GM23338 (cell line): ENCODE results near the gene JAG2. TPM values are rescaled to one million over a fixed set of nuclear protein-coding genes. Genes with fewer than 3 reads are reported as not detected.

Experiments used
- ATAC-seq: fragments of 200-7000 bp; cut with Tn5 transposase; 3 replicates; pipeline ENCODE4 v1.9.1; 2020
- DNase-seq: peaks from one replicate; pipeline ENCODE4 v3.0.0-alpha.2; 2015; ENCODE audit warnings: low spot score
- H2AFZ ChIP-seq: fragments of 200-600 bp; sonication (generic); 2 replicates; pipeline ENCODE4 v1.8.0; 2016; ENCODE audit warnings: antibody characterized with exemption, mild to moderate bottlenecking, moderate library complexity
- H3F3A ChIP-seq: fragments of 200-600 bp; sonication (generic); replicated peaks from 2 replicates; pipeline ENCODE4 v1.8.0; 2017; ENCODE audit warnings: antibody characterized with exemption, mixed run types, low read depth
- H3K27ac ChIP-seq: fragments of 200-600 bp; sonication (generic); 2 replicates; pipeline ENCODE4 v1.6.1; 2016; ENCODE audit warnings: low read depth
- H3K27me3 ChIP-seq: fragments of 200-600 bp; sonication (generic); 2 replicates; pipeline ENCODE4 v1.8.0; 2016; ENCODE audit warnings: mild to moderate bottlenecking, mixed run types, moderate library complexity; ENCODE audit not compliant: insufficient read depth
- H3K36me3 ChIP-seq: fragments of 200-600 bp; sonication (generic); 2 replicates; pipeline ENCODE4 v1.8.0; 2016; ENCODE audit warnings: mild to moderate bottlenecking; ENCODE audit not compliant: insufficient read depth
- H3K4me1 ChIP-seq: fragments of 200-600 bp; sonication (generic); 2 replicates; pipeline ENCODE4 v1.8.0; 2016; ENCODE audit warnings: mild to moderate bottlenecking, moderate library complexity; ENCODE audit not compliant: insufficient read depth
- H3K4me2 ChIP-seq: fragments of 200-600 bp; sonication (generic); 2 replicates; pipeline ENCODE4 v1.7.1; 2017; ENCODE audit warnings: mixed run types
- H3K4me3 ChIP-seq: fragments of 200-600 bp; sonication (generic); 2 replicates; pipeline ENCODE4 v1.6.1; 2016; ENCODE audit warnings: mixed run types
- H3K79me2 ChIP-seq: fragments of 200-600 bp; sonication (generic); replicated peaks from 2 replicates; pipeline ENCODE4 v1.8.0; 2017; ENCODE audit warnings: mild to moderate bottlenecking; ENCODE audit not compliant: insufficient read depth
- H3K9me2 ChIP-seq: fragments of 200-600 bp; sonication (generic); 2 replicates; pipeline ENCODE4 v1.8.0; 2017; ENCODE audit not compliant: insufficient read depth
- H4K20me1 ChIP-seq: fragments of 200-600 bp; sonication (generic); replicated peaks from 2 replicates; pipeline ENCODE4 v1.8.0; 2017; ENCODE audit warnings: mild to moderate bottlenecking; ENCODE audit not compliant: insufficient read depth
- H3K27ac Mint-ChIP-seq: 2 replicates; pipeline ENCODE4 v1.8.0; 2020; ENCODE audit warnings: inconsistent platforms, mild to moderate bottlenecking, moderate library complexity, mixed read lengths
- H3K27me3 Mint-ChIP-seq: 3 replicates; pipeline ENCODE4 v1.8.0; 2022; ENCODE audit warnings: low read depth, mild to moderate bottlenecking, moderate library complexity, mixed read lengths, inconsistent platforms; ENCODE audit not compliant: insufficient read depth, poor library complexity
- H3K36me3 Mint-ChIP-seq: 3 replicates; pipeline ENCODE4 v1.8.0; 2021; ENCODE audit warnings: low read depth, mild to moderate bottlenecking, inconsistent platforms, moderate library complexity, mixed read lengths
- H3K4me1 Mint-ChIP-seq: 3 replicates; pipeline ENCODE4 v1.8.0; 2020; ENCODE audit warnings: mild to moderate bottlenecking, inconsistent platforms, mixed read lengths
- H3K4me3 Mint-ChIP-seq: 3 replicates; pipeline ENCODE4 v1.8.0; 2021; ENCODE audit warnings: moderate library complexity, mild to moderate bottlenecking, inconsistent platforms, mixed read lengths
- H3K9me3 Mint-ChIP-seq: 3 replicates; pipeline ENCODE4 v1.8.0; 2020; ENCODE audit warnings: moderate library complexity, mild to moderate bottlenecking, inconsistent platforms, mixed read lengths
- CREB1 ChIP-seq: fragments of 250-450 bp; sonication (Bioruptor Pico); IDR thresholded peaks from 2 replicates; pipeline ENCODE4 v1.5.0; 2020; ENCODE audit warnings: low read depth, mild to moderate bottlenecking, moderate library complexity
- EZH2phosphoT487 ChIP-seq: fragments of 200-600 bp; sonication (generic); IDR thresholded peaks from one replicate; pipeline ENCODE4 v1.8.1; 2018; ENCODE audit warnings: antibody characterized with exemption; ENCODE audit not compliant: unreplicated experiment
- JUNB ChIP-seq: IDR thresholded peaks from one replicate; pipeline ENCODE4 v1.6.1; 2016; ENCODE audit warnings: antibody characterized with exemption; ENCODE audit not compliant: unreplicated experiment
- NANOG ChIP-seq: IDR thresholded peaks from 2 replicates; pipeline ENCODE4 v1.6.1; 2016; ENCODE audit warnings: antibody characterized with exemption, borderline replicate concordance
- POLR2AphosphoS5 ChIP-seq: IDR thresholded peaks from 2 replicates; pipeline ENCODE4 v1.6.1; 2016; ENCODE audit warnings: antibody characterized with exemption, low read depth
- polyA plus RNA-seq: library from polyadenylated mRNA; unstranded; fragments of >200 nt; fragmentation: Nextera tagmentation; extraction: Ambion mirVana; gene quantifications from 2 replicates; pipeline ENCODE4 v1.2.1, GENCODE V29; 2016
- total RNA-seq: library from RNA; depleted of rRNA; stranded (reverse); fragments of >200 nt; shearing (Covaris generic); gene quantifications from 2 replicates; pipeline ENCODE4 v1.2.3, GENCODE V29; 2014
- TF ChIP-seq, protein P1 (sequence below): IDR thresholded peaks from one replicate; pipeline ENCODE4 v1.6.1; 2018; ENCODE audit warnings: antibody characterized with exemption; ENCODE audit not compliant: unreplicated experiment
- TF ChIP-seq, protein P2 (sequence below), 2 experiments: fragments of 200-600 bp in 1 of 2; sonication (generic) in 1 of 2; conservative IDR thresholded peaks; 2 replicates each; pipeline versions ENCODE4 v1.5.1 to v1.6.1; 2016 to 2017; ENCODE audit warnings: antibody characterized with exemption in 2 of 2, low read depth in 2 of 2, mild to moderate bottlenecking in 2 of 2, moderate library complexity in 1 of 2
- TF ChIP-seq, protein P3 (sequence below): fragments of 250-450 bp; sonication (Bioruptor Pico); IDR thresholded peaks from 2 replicates; pipeline ENCODE4 v1.5.0; 2020; ENCODE audit warnings: mild to moderate bottlenecking, moderate library complexity
- TF ChIP-seq, protein P4 (sequence below): IDR thresholded peaks from 2 replicates; pipeline ENCODE4 v1.6.1; 2016; ENCODE audit warnings: antibody characterized with exemption

Gene JAG2
- total and polyA plus RNA-seq, 2 experiments from 2014 or later = 1.9 to 10.3 TPM

- H2AFZ ChIP-seq = no peak overlapping the region
- H3K4me2 ChIP-seq = no peak overlapping the region
- Mint-ChIP-seq H3K9me3 (peaks cover 19% of the 10 kb centered on the region), H3K27ac (no peak overlapping the region), H3K27me3 (peaks cover 9% of the 10 kb centered on the region), H3K4me1 (no peaks in the 10 kb centered on the region), H3K36me3 (peaks cover 9% of the 10 kb centered on the region; the same call in 2 of the 3 replicates), H3K4me3 (no peak overlapping the region)
- no peak overlapping the region for H3K27ac ChIP-seq
- H3K9me2 ChIP-seq = no peaks in the 10 kb centered on the region
- no peak for ATAC-seq
- TF ChIP-seq, protein P1, sequence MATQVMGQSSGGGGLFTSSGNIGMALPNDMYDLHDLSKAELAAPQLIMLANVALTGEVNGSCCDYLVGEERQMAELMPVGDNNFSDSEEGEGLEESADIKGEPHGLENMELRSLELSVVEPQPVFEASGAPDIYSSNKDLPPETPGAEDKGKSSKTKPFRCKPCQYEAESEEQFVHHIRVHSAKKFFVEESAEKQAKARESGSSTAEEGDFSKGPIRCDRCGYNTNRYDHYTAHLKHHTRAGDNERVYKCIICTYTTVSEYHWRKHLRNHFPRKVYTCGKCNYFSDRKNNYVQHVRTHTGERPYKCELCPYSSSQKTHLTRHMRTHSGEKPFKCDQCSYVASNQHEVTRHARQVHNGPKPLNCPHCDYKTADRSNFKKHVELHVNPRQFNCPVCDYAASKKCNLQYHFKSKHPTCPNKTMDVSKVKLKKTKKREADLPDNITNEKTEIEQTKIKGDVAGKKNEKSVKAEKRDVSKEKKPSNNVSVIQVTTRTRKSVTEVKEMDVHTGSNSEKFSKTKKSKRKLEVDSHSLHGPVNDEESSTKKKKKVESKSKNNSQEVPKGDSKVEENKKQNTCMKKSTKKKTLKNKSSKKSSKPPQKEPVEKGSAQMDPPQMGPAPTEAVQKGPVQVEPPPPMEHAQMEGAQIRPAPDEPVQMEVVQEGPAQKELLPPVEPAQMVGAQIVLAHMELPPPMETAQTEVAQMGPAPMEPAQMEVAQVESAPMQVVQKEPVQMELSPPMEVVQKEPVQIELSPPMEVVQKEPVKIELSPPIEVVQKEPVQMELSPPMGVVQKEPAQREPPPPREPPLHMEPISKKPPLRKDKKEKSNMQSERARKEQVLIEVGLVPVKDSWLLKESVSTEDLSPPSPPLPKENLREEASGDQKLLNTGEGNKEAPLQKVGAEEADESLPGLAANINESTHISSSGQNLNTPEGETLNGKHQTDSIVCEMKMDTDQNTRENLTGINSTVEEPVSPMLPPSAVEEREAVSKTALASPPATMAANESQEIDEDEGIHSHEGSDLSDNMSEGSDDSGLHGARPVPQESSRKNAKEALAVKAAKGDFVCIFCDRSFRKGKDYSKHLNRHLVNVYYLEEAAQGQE = no peak
- TF ChIP-seq, protein P2, sequence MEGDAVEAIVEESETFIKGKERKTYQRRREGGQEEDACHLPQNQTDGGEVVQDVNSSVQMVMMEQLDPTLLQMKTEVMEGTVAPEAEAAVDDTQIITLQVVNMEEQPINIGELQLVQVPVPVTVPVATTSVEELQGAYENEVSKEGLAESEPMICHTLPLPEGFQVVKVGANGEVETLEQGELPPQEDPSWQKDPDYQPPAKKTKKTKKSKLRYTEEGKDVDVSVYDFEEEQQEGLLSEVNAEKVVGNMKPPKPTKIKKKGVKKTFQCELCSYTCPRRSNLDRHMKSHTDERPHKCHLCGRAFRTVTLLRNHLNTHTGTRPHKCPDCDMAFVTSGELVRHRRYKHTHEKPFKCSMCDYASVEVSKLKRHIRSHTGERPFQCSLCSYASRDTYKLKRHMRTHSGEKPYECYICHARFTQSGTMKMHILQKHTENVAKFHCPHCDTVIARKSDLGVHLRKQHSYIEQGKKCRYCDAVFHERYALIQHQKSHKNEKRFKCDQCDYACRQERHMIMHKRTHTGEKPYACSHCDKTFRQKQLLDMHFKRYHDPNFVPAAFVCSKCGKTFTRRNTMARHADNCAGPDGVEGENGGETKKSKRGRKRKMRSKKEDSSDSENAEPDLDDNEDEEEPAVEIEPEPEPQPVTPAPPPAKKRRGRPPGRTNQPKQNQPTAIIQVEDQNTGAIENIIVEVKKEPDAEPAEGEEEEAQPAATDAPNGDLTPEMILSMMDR (conservative IDR thresholded peaks at IDR 0.05; ENCODE audit: low read depth in 2 of 2) = no peak
- no peak for TF ChIP-seq JUNB
- TF ChIP-seq NANOG = no peak
- TF ChIP-seq, protein P3, sequence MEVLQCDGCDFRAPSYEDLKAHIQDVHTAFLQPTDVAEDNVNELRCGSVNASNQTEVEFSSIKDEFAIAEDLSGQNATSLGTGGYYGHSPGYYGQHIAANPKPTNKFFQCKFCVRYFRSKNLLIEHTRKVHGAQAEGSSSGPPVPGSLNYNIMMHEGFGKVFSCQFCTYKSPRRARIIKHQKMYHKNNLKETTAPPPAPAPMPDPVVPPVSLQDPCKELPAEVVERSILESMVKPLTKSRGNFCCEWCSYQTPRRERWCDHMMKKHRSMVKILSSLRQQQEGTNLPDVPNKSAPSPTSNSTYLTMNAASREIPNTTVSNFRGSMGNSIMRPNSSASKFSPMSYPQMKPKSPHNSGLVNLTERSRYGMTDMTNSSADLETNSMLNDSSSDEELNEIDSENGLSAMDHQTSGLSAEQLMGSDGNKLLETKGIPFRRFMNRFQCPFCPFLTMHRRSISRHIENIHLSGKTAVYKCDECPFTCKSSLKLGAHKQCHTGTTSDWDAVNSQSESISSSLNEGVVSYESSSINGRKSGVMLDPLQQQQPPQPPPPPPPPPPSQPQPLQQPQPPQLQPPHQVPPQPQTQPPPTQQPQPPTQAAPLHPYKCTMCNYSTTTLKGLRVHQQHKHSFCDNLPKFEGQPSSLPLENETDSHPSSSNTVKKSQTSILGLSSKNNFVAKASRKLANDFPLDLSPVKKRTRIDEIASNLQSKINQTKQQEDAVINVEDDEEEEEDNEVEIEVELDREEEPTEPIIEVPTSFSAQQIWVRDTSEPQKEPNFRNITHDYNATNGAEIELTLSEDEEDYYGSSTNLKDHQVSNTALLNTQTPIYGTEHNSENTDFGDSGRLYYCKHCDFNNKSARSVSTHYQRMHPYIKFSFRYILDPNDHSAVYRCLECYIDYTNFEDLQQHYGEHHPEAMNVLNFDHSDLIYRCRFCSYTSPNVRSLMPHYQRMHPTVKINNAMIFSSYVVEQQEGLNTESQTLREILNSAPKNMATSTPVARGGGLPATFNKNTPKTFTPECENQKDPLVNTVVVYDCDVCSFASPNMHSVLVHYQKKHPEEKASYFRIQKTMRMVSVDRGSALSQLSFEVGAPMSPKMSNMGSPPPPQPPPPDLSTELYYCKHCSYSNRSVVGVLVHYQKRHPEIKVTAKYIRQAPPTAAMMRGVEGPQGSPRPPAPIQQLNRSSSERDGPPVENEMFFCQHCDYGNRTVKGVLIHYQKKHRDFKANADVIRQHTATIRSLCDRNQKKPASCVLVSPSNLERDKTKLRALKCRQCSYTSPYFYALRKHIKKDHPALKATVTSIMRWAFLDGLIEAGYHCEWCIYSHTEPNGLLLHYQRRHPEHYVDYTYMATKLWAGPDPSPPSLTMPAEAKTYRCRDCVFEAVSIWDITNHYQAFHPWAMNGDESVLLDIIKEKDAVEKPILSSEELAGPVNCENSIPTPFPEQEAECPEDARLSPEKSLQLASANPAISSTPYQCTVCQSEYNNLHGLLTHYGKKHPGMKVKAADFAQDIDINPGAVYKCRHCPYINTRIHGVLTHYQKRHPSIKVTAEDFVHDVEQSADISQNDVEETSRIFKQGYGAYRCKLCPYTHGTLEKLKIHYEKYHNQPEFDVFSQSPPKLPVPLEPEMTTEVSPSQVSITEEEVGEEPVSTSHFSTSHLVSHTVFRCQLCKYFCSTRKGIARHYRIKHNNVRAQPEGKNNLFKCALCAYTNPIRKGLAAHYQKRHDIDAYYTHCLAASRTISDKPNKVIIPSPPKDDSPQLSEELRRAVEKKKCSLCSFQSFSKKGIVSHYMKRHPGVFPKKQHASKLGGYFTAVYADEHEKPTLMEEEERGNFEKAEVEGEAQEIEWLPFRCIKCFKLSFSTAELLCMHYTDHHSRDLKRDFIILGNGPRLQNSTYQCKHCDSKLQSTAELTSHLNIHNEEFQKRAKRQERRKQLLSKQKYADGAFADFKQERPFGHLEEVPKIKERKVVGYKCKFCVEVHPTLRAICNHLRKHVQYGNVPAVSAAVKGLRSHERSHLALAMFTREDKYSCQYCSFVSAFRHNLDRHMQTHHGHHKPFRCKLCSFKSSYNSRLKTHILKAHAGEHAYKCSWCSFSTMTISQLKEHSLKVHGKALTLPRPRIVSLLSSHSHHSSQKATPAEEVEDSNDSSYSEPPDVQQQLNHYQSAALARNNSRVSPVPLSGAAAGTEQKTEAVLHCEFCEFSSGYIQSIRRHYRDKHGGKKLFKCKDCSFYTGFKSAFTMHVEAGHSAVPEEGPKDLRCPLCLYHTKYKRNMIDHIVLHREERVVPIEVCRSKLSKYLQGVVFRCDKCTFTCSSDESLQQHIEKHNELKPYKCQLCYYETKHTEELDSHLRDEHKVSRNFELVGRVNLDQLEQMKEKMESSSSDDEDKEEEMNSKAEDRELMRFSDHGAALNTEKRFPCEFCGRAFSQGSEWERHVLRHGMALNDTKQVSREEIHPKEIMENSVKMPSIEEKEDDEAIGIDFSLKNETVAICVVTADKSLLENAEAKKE = no peak
- TF ChIP-seq EZH2phosphoT487 = no peak
- no peak for TF ChIP-seq CREB1
- no peak for TF ChIP-seq POLR2AphosphoS5
- TF ChIP-seq, protein P4, sequence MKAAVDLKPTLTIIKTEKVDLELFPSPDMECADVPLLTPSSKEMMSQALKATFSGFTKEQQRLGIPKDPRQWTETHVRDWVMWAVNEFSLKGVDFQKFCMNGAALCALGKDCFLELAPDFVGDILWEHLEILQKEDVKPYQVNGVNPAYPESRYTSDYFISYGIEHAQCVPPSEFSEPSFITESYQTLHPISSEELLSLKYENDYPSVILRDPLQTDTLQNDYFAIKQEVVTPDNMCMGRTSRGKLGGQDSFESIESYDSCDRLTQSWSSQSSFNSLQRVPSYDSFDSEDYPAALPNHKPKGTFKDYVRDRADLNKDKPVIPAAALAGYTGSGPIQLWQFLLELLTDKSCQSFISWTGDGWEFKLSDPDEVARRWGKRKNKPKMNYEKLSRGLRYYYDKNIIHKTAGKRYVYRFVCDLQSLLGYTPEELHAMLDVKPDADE = no peak
- no peak overlapping the region for H3K4me3 ChIP-seq
- no peaks in the 10 kb centered on the region for H3F3A ChIP-seq
- DNase-seq = no peak
- no peaks in the 10 kb centered on the region for H4K20me1 ChIP-seq
- H3K79me2 ChIP-seq = no peaks in the 10 kb centered on the region
- H3K36me3 ChIP-seq = no peaks in the 10 kb centered on the region
- no peaks in the 10 kb centered on the region for H3K27me3 ChIP-seq
- no peaks in the 10 kb centered on the region for H3K4me1 ChIP-seq
Observed at GRCh38 chr14:105143451-105144025, 25.0 kb downstream of the JAG2 start.
